ENCODE measurements around the gene CC2D2A. TPM values are rescaled to one million over a fixed set of nuclear protein-coding genes. Genes with fewer than 3 reads are reported as not detected.

CC2D2A gene
- total and polyA plus RNA-seq, 9 of the 15 experiments (the other 6 are each of a cell fraction or from before 2014, with no cell fraction given) = 0.36 to 2.5 (median 1.6) TPM

DNA sequence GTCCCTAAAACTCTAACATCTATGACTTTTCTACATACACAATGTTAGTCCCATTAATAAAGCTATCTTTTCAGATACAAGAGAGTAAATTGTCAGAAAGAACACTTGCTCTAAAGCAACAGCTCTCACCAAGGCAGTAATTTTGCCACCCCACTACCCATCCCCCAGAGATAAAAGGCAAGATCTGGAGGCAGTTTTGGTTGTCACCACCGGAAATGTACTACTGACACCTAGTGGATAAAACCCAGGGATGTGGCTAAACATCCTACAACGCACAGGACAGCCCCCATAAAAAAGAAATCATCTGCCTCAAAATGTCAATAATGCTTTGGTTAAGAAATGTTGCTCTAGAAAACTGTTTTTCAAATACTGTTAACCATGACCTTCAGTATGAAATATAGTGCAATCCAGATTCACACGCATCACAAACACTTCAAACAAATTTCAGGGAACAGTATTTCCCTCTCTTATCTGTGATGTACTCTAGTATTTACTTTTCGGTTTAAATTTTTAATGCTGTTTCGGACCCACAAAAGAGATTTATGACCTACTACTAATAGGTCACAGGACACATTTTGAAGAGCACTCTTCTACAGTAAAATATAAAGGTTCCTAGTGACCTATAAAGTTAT is 180.3 kb downstream of the CC2D2A start (continued):
- TF ChIP-seq CC2D1A (IDR thresholded peaks at IDR 0.05) = peak; percentile 58; the same call in 1 of the 2 replicates
- TF ChIP-seq NCOA6 (IDR thresholded peaks at IDR 0.05) = no peak
- TF ChIP-seq ZEB2 (IDR thresholded peaks at IDR 0.05) = 0 out of 2 replicates have a peak, but pooled peaks have one; percentile 21
- TF ChIP-seq BRD9 (IDR thresholded peaks at IDR 0.05; ENCODE audit: low read depth, partially characterized antibody) = peak; percentile 94
- TF ChIP-seq, protein P1, sequence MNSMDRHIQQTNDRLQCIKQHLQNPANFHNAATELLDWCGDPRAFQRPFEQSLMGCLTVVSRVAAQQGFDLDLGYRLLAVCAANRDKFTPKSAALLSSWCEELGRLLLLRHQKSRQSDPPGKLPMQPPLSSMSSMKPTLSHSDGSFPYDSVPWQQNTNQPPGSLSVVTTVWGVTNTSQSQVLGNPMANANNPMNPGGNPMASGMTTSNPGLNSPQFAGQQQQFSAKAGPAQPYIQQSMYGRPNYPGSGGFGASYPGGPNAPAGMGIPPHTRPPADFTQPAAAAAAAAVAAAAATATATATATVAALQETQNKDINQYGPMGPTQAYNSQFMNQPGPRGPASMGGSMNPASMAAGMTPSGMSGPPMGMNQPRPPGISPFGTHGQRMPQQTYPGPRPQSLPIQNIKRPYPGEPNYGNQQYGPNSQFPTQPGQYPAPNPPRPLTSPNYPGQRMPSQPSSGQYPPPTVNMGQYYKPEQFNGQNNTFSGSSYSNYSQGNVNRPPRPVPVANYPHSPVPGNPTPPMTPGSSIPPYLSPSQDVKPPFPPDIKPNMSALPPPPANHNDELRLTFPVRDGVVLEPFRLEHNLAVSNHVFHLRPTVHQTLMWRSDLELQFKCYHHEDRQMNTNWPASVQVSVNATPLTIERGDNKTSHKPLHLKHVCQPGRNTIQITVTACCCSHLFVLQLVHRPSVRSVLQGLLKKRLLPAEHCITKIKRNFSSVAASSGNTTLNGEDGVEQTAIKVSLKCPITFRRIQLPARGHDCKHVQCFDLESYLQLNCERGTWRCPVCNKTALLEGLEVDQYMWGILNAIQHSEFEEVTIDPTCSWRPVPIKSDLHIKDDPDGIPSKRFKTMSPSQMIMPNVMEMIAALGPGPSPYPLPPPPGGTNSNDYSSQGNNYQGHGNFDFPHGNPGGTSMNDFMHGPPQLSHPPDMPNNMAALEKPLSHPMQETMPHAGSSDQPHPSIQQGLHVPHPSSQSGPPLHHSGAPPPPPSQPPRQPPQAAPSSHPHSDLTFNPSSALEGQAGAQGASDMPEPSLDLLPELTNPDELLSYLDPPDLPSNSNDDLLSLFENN (IDR thresholded peaks at IDR 0.05; ENCODE audit: low read depth in 2 of 2, low read length in 2 of 2) = 0 out of 4 replicates have a peak, but pooled peaks of 1 of the 2 experiments have one; percentile 52
- TF ChIP-seq BHLHE40 (IDR thresholded peaks at IDR 0.05; ENCODE audit: low read length) = no peak
- no peak for TF ChIP-seq POLR2AphosphoS5 (IDR thresholded peaks at IDR 0.05; ENCODE audit: control insufficient read depth, insufficient read depth, low read depth, low read length)
- no peak for TF ChIP-seq ZNF57 (CRISPR knock-in tag; IDR thresholded peaks at IDR 0.05)
- no peak for TF ChIP-seq RBBP5 (IDR thresholded peaks at IDR 0.05; ENCODE audit: borderline replicate concordance, insufficient read depth, low read length, poor library complexity, severe bottlenecking)
- peak; percentile 98 for TF ChIP-seq ETV1 (tag; conservative IDR thresholded peaks at IDR 0.05; ENCODE audit: low read depth)
- TF ChIP-seq, protein P2, sequence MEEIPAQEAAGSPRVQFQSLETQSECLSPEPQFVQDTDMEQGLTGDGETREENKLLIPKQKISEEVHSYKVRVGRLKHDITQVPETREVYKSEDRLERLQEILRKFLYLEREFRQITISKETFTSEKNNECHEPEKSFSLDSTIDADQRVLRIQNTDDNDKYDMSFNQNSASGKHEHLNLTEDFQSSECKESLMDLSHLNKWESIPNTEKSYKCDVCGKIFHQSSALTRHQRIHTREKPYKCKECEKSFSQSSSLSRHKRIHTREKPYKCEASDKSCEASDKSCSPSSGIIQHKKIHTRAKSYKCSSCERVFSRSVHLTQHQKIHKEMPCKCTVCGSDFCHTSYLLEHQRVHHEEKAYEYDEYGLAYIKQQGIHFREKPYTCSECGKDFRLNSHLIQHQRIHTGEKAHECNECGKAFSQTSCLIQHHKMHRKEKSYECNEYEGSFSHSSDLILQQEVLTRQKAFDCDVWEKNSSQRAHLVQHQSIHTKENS (CRISPR knock-in tag; IDR thresholded peaks at IDR 0.05) = no peak
- no peak for TF ChIP-seq ZNF408 (CRISPR knock-in tag; IDR thresholded peaks at IDR 0.05; ENCODE audit: low read depth)
- TF ChIP-seq TFAP4 (CRISPR knock-in tag; IDR thresholded peaks at IDR 0.05; ENCODE audit: borderline replicate concordance) = no peak
- peak; percentile 55; the same call in 1 of the 2 replicates for TF ChIP-seq JUND (IDR thresholded peaks at IDR 0.05; ENCODE audit: borderline replicate concordance, low read depth, low read length)
- TF ChIP-seq JUND (tag; IDR thresholded peaks at IDR 0.05; ENCODE audit: borderline replicate concordance, low read depth, low read length) = peak; percentile 69; the same call in 2 of the 3 replicates
- TF ChIP-seq, protein P3, sequence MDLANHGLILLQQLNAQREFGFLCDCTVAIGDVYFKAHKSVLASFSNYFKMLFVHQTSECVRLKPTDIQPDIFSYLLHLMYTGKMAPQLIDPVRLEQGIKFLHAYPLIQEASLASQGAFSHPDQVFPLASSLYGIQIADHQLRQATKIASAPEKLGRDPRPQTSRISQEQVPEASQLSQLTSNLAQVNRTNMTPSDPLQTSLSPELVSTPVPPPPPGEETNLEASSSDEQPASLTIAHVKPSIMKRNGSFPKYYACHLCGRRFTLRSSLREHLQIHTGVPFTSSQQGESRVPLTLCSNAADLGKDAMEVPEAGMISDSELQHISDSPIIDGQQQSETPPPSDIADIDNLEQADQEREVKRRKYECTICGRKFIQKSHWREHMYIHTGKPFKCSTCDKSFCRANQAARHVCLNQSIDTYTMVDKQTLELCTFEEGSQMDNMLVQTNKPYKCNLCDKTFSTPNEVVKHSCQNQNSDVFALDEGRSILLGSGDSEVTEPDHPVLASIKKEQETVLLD (IDR thresholded peaks at IDR 0.05) = 0 out of 2 replicates have a peak, but pooled peaks have one; percentile 33
- TF ChIP-seq RHOXF2B (CRISPR knock-in tag; conservative IDR thresholded peaks at IDR 0.05) = no peak
- no peak for TF ChIP-seq EZH2 (IDR thresholded peaks at IDR 0.05; ENCODE audit: borderline replicate concordance, low read depth, low read length)
- no peak for TF ChIP-seq ZNF561 (CRISPR knock-in tag; conservative IDR thresholded peaks at IDR 0.05)
- no peak for TF ChIP-seq USF1 (CRISPR knock-in tag; IDR thresholded peaks at IDR 0.05)

Measured in K562 (cell line).